BJ (cell line): ENCODE data around the gene DNAJB1. TPM values are rescaled to one million over a fixed set of nuclear protein-coding genes. Genes with fewer than 3 reads are reported as not detected.
"Not testable (repeated sequence)": the region's sequence is repeated elsewhere in the genome, so short reads cannot be mapped to it uniquely, and the experiment has no call there.

Experiments used
- CTCF ChIA-PET: fragments of 350-600 bp; formaldehyde crosslinking; extraction: SDS; loops from one replicate; lab custom pipeline; 2021; ENCODE audit warnings: antibody characterized with exemption, inconsistent platforms; lab: Yijun Ruan, JAX
- POLR2A ChIA-PET: fragments of 300-600 bp; sonication (Branson Sonifier 250); formaldehyde crosslinking; extraction: SDS; loops from one replicate; lab custom pipeline; 2021; ENCODE audit warnings: antibody characterized with exemption; lab: Charles Lee
- DNase-seq: peaks from one replicate; pipeline ENCODE4 v3.0.0-alpha.2; 2011; ENCODE audit warnings: low read depth
- H3K27me3 ChIP-seq: 2 replicates; pipeline ENCODE4 v1.6.0; 2011; ENCODE audit warnings: low read length; ENCODE audit not compliant: control insufficient read depth, insufficient read depth
- H3K36me3 ChIP-seq: 2 replicates; pipeline ENCODE4 v1.5.1; 2011; ENCODE audit warnings: low read length; ENCODE audit not compliant: control insufficient read depth, insufficient read depth
- H3K4me3 ChIP-seq: 2 replicates; pipeline ENCODE4 v1.5.1; 2011; ENCODE audit warnings: low read depth, mild to moderate bottlenecking, control low read depth, low read length
- CTCF ChIP-seq: IDR thresholded peaks from 2 replicates; pipeline ENCODE4 v1.5.1; 2011; ENCODE audit warnings: low read depth, mild to moderate bottlenecking, control low read depth, inconsistent platforms, low read length, moderate library complexity; ENCODE audit not compliant: insufficient read depth
- polyA plus RNA-seq: library from polyadenylated mRNA; depleted of rRNA; stranded (reverse); fragments of >200 nt; gene quantifications from 2 replicates; pipeline ENCODE4 v1.2.3, GENCODE V29; 2011

DNAJB1 gene
- polyA plus RNA-seq, 1 experiment, result 133 TPM

GRCh38 chr19:14510311-14511228 is 7.6 kb downstream of the DNAJB1 start:
- Histone ChIP-seq H3K27me3 (no peaks in the 10 kb centered on the region), H3K36me3 (peaks cover 8% of the 10 kb centered on the region), H3K4me3 (no peak overlapping the region)
- ChIA-PET POLR2A (interaction anchor here (0.6 kb wide), 1 partner anchor 45 kb away, joined by 5 read pairs; no protein-coding TSS in a partner anchor), CTCF (interaction anchor here (0.6 kb wide), 1 partner anchor 47 kb away, joined by 3 read pairs; no protein-coding TSS in a partner anchor)
- DNase-seq, result peak; percentile 58
- no peak for TF ChIP-seq CTCF

- ChIA-PET POLR2A (no interaction called here), CTCF (interaction anchor here (1.3 to 3.5 kb wide), 2 partner anchors 9 to 27 kb away, joined by 3 to 23 read pairs; partner anchors contain the start of gene DNAJB1)
- no peak for TF ChIP-seq CTCF
These were observed 10.3 kb downstream of the DNAJB1 start for GRCh38 chr19:14507704-14508542.

GRCh38 chr19:14505488-14506239 is 12.5 kb downstream of the DNAJB1 start:
- peak; percentile 64 for DNase-seq
- no peaks in the 10 kb centered on the region for H3K36me3 ChIP-seq
- POLR2A ChIA-PET, result interaction anchor here (0.6 to 1.5 kb wide), 2 partner anchors 12 to 19 kb away, joined by 5 read pairs; partner anchors contain the start of gene DNAJB1
- TF ChIP-seq CTCF, result peak; percentile 85
- no peaks in the 10 kb centered on the region for H3K27me3 ChIP-seq
- CTCF ChIA-PET, result interaction anchor here (0.6 to 3.5 kb wide), 10 partner anchors 8 to 64 kb away, joined by 3 to 23 read pairs (median 6); partner anchors contain the start of gene DNAJB1
- H3K4me3 ChIP-seq, result no peak overlapping the region

More at GRCh38 chr19:14507704-14508542, 10.3 kb downstream of the DNAJB1 start:
- peak; percentile 42 for DNase-seq
- Histone ChIP-seq H3K27me3 (no peaks in the 10 kb centered on the region), H3K4me3 (no peak overlapping the region), H3K36me3 (no peaks in the 10 kb centered on the region)

- DNase-seq, H3K36me3 ChIP-seq, H3K4me3 ChIP-seq, H3K27me3 ChIP-seq, POLR2A ChIA-PET: not testable (repeated sequence)
- CTCF ChIA-PET, result interaction anchor here (0.9 to 3.5 kb wide), 12 partner anchors 9 to 73 kb away, joined by 3 to 23 read pairs (median 4); partner anchors contain the start of genes DNAJB1, GIPC1 and NDUFB7
These were observed 13.6 kb downstream of the DNAJB1 start for GRCh38 chr19:14504575-14504974.

- DNase-seq, result no peak
- TF ChIP-seq CTCF, result no peak
- ChIA-PET POLR2A (no interaction called here), CTCF (interaction anchor here (1.6 kb wide), 1 partner anchor 53 kb away, joined by 5 read pairs; no protein-coding TSS in a partner anchor)
- Histone ChIP-seq H3K4me3 (no peak overlapping the region), H3K36me3 (no peaks in the 10 kb centered on the region), H3K27me3 (no peaks in the 10 kb centered on the region)
These were observed 14.9 kb downstream of the DNAJB1 start for GRCh38 chr19:14503285-14503684.
